Epithelial cell of esophagus (primary cell): Measurements from ENCODE around the gene ODAD2.
"Not testable (repeated sequence)": the region's sequence is repeated elsewhere in the genome, so short reads cannot be mapped to it uniquely, and the experiment has no call there.

Experiments
- DNase-seq: peaks from one replicate; pipeline ENCODE4 v3.0.0; 2010; ENCODE audit warnings: low read depth
- H3K4me3 ChIP-seq: 2 replicates; pipeline ENCODE4 v1.5.1; 2011; ENCODE audit warnings: mild to moderate bottlenecking, low read length, control low read depth
- TF ChIP-seq, protein P1 (sequence below): IDR thresholded peaks from 2 replicates; pipeline ENCODE4 v1.5.1; 2011; ENCODE audit warnings: low read depth, mild to moderate bottlenecking, low read length, control low read depth, inconsistent platforms; ENCODE audit not compliant: insufficient read depth; ENCODE audit errors: missing control alignments

The ODAD2 gene

DNA sequence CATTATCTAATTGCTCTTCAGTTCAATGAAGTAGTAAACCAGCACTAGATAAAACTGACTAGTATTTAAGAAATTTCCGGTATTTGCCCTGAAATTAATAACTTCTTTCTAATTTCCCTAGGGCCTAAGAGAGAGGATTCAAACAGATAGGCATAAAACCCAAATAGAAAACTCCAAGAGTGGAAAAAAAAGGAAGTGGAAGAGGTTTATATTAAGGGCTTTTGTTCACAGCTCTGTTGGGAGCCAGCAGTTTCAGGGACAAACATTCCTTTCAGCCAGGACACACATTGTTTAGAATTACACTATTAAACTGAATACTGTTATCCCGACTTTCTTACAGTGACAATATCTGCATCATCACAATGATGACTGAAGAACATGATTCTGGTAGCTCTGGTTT, 3.6 kb downstream of the ODAD2 start:
- DNase-seq: no peak
- no peak overlapping the region for H3K4me3 ChIP-seq
- TF ChIP-seq, protein P1, sequence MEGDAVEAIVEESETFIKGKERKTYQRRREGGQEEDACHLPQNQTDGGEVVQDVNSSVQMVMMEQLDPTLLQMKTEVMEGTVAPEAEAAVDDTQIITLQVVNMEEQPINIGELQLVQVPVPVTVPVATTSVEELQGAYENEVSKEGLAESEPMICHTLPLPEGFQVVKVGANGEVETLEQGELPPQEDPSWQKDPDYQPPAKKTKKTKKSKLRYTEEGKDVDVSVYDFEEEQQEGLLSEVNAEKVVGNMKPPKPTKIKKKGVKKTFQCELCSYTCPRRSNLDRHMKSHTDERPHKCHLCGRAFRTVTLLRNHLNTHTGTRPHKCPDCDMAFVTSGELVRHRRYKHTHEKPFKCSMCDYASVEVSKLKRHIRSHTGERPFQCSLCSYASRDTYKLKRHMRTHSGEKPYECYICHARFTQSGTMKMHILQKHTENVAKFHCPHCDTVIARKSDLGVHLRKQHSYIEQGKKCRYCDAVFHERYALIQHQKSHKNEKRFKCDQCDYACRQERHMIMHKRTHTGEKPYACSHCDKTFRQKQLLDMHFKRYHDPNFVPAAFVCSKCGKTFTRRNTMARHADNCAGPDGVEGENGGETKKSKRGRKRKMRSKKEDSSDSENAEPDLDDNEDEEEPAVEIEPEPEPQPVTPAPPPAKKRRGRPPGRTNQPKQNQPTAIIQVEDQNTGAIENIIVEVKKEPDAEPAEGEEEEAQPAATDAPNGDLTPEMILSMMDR: no peak

DNA sequence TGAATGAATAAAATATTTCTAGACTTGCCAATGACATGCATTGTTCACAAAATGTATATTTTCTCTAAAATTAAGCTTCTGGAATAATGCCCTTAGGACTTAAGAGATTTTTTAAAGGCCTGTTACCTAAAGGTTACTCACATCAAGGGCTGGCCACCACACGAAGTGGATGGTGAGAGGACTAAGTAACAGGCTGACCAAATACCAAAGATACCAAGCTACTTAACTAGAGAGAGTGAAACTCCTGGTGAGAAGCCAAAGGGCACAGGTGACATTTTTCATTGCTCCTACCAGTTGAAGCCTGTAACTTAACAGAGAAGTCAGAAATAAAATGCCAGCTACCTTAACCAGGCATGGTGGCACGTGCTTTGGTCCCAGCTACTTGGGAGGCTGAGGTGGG, 9.5 kb downstream of the ODAD2 start:
- not testable (repeated sequence) for H3K4me3 ChIP-seq, DNase-seq

DNA sequence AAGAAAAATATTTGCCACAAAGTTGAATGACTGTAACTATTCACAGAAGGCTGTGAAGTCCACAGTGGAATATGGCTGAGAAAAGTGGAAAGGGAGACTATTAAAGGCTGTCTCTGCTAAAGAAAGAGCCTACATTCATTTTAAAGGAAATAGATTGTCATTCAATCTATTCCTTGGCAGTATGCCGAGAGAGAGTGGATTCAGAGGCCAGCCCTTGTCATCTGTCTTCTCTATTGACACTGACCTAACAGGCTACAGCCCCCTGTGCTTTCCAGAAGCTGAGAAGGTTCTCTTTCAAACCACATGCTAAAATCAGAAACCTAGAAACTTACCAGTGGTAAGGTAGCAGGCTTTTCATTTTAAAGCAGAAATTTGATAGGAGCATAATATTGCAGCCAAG, 12.1 kb downstream of the ODAD2 start:
- H3K4me3 ChIP-seq: no peak overlapping the region
- TF ChIP-seq, protein P1: no peak
- no peak for DNase-seq

DNA sequence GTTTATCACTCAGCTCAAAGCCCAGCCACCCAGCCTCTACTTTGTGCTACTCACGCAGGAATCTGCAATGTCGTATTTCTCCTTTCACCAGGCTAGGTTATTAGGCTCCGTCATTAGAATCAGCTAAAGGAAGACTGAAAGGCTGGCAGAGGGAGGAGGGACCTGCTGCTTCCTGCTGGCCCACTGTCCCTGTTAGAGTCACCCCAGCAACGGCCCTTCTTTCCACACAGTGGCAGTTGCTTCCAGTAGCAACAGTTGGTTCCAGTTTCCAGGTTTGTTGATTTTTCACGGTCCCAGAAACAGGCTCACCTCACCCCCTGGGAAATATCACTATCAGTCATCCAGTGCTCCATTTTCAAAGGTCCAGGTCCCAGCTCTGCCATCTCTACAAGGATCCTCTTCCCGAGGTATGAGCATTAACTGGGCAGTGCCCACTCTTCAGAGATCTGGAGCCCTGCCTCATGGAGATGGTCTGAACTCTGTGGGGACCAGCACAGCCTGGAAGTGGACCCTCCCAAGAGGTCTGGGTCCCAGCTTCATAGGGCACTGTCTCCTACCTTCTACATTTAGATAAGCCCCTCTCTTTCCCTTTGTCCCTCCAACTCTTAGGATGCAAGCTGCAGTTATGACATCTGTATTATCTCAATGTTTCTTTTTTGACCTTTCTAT, 15.9 kb downstream of the ODAD2 start:
- H3K4me3 ChIP-seq: no peak overlapping the region
- TF ChIP-seq, protein P1: no peak
- DNase-seq: no peak

DNA sequence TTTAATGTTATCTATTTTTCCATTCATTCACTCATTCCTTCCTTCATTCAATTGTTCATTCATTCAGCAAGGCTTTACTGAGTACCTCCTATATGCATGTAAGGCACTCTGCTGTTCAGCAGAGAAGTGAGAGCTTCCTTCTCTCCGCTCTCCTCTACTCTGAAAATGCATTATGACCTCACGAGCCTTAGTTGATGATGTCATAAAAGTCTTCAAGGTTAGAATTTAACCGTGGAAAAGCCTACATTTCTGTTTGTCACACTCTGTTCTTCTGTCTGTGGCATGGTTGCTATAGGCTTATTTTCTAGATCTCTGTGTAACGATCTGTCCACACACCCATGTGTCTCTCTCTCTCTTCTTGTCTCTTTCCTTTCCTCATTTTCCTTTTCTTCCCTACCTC, 17.1 kb downstream of the ODAD2 start:
- no peak overlapping the region for H3K4me3 ChIP-seq
- TF ChIP-seq, protein P1: no peak
- DNase-seq: no peak

DNA sequence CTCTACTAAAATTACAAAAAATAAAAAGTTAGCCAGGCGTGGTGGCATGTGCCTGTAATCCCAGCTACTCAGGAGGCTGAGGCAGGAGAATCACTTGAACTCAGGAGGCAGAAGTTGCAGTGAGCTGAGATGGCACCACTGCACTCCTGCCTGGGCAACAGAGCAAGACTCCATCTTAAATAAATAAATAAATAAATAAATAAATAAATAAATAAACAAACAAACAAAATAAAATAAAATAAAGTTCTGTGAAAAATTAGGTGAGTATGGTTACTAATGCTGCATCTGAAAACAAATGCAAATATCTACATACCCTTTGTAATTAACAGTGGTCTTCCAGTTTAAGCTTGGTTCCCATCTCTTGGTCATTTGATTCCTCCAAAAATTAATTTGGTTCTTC, 28.1 kb downstream of the ODAD2 start:
- not testable (repeated sequence) for DNase-seq

DNA sequence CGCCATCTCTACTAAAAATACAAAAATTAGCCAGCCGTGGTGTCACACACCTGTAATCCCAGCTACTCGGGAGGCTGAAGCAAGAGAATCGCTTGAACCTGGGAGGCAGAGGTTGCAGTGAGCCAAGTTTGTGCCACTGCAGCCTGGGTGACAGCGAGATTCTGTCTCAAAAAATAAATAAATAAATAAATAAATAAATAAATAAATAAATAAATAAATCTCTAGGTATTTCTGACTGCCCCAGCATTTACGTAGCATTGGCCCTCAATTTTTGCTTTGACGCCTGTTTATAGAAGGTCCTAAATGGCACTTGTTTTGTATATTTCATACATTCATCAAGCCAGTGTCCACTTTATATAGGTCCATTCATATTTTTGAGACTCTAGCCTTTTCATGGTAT, 28.9 kb downstream of the ODAD2 start:
- DNase-seq, H3K4me3 ChIP-seq: not testable (repeated sequence)

More for the DNA sequence above, 28.1 kb downstream of the ODAD2 start:
- H3K4me3 ChIP-seq: not testable (repeated sequence)

DNA sequence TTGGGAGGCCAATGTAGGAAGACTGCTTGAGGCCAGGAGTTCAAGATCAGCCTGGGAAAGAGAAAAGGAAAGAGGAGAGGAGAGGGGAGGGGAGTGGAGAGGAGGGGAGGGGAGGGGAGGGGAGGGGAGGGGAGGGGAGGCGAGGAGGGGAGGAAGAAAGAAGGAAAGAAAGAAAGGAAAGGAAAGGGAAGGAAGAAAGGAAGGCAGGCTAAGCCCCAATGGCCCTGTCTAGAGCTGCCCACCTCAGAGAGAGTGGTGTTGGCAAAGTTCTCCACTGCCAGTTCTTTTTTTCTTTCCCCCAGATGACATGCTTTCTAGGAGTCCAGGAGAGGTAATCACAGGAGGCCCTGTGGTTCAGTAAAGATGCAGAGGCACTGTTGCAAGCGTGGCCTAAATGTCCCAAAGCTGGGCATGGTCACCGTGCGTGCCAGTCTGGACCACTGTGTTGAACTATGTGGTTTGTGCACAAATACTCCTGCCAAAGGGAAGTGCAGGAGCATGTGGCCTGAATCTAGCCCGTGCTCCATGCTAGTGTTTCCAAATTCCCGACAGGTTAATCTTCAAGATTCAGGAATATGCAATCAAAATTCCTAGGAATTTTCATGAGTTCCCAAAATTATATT, 39.7 kb downstream of the ODAD2 start:
- no peak overlapping the region for H3K4me3 ChIP-seq
- TF ChIP-seq, protein P1: no peak
- DNase-seq: no peak

DNA sequence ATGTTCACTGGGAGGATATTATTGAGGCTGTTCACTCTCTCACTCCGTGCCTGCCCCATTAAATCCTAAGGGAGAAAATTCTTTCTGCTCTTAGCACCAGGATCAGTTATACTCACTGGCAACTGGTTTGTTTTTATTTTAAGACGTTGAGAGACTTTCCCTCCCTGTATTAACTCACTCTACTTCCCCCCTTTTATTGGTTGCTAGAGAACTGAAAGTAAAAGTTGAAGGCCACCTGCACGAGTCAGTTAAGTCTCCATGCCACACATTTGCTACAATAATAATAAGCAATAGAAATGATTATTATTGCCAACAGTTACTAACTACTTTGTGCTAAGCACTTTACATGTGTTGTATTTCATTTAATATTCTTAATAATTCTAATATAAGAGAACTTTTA, 40.5 kb downstream of the ODAD2 start:
- not testable (repeated sequence) for DNase-seq, H3K4me3 ChIP-seq
